KG1 (cell line): ENCODE results near the gene METTL6.
"Not testable (repeated sequence)": the region's sequence is repeated elsewhere in the genome, so short reads cannot be mapped to it uniquely, and the experiment has no call there.

Experiments used
- DNase-seq: peaks from one replicate; lab custom pipeline; 2025; lab: John Stamatoyannopoulos, UW

METTL6 gene

GRCh38 chr3:15404767-15405166 lies 22.6 kb downstream of the METTL6 start:
- DNase-seq = no peak

- DNase-seq = no peak
Measured at GRCh38 chr3:15403965-15404364, 23.4 kb downstream of the METTL6 start.

DNA sequence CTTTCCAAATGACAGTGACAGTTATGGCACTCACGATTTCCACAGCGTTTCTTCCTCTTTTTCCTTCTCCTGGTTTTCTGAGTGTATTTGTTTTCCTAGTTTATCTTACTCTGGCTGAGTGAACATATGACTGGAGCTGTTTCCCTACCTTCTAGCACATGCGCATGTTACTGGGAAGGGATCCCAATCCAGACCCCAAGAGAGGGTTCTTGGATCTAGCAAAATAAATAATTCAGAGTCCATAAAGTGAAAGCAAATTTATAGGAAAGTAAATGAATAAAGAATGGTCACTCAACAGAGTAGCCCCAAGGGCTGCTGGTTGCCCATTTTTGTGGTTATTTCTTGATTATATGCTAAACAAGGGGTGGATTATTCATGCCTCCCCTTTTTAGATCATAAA lies 23.8 kb downstream of the METTL6 start:
- DNase-seq = no peak

DNA sequence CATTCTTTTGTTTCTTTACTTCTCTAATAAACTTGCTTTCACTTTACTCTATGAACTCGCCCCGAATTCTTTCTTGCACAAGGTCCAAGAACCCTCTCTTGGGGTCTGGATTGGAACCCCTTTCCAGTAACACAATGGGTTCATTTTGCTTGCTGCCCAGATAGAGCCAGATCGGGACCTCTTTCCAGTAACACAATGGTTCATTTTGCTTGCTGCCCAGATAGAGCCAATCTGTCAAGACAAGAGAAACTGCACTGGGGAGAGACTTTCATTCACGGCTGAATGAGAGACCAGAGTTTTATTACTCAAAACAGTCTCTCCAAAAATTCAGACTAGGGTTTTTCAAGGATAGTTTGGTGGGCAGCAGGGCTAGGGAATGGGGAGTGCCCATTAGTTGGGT lies 25.4 kb downstream of the METTL6 start:
- DNase-seq = no peak

DNA sequence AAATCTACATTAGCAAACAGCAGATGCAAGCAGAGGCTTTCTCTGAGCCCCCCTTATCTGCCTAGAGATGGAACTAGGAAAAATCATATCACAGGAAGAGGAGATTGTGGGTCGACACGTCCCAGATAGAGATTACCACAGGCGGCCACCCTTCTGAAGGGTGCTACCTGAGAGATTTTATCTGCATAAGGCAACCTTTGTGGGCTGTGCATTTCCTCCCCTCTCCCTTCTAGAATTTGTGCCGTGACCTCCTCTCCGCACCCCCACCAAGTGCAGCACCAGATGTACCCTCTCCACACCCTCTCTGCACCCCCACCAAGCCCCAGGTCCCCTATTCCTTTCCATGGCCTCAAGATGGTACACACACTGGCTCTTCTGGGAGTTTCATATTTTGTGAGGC lies 27.4 kb downstream of the METTL6 start:
- DNase-seq = no peak

GRCh38 chr3:15398731-15399133 lies 28.6 kb downstream of the METTL6 start:
- not testable (repeated sequence) for DNase-seq

GRCh38 chr3:15393252-15393651 lies 34.1 kb downstream of the METTL6 start:
- DNase-seq = not testable (repeated sequence)

DNA sequence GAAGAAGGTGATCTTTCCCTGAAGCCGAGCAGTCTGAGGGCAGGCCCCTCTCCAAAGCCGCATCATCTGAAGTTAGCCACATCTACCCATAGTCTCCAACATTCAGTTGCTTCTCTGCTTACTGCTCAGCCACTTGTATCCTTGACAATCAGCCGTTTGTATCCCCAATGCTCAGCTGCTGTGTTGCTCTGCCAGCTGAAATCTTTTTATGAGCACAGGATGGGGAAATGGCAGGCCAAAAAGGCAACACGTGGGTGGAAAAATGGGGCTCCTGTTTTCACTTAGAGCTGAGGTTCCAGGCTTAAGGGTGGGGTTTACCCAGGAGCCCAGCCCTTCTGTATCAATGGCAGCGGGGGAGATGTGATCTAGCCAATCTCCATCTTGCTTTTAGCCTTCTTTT lies 36.3 kb downstream of the METTL6 start:
- no peak for DNase-seq

- no peak for DNase-seq
Measured at GRCh38 chr3:15390460-15390859, 36.9 kb downstream of the METTL6 start.

- DNase-seq = not testable (repeated sequence)
Measured at GRCh38 chr3:15388335-15388734, 39.0 kb downstream of the METTL6 start.

GRCh38 chr3:15387735-15388134 lies 39.6 kb downstream of the METTL6 start:
- DNase-seq = no peak

DNA sequence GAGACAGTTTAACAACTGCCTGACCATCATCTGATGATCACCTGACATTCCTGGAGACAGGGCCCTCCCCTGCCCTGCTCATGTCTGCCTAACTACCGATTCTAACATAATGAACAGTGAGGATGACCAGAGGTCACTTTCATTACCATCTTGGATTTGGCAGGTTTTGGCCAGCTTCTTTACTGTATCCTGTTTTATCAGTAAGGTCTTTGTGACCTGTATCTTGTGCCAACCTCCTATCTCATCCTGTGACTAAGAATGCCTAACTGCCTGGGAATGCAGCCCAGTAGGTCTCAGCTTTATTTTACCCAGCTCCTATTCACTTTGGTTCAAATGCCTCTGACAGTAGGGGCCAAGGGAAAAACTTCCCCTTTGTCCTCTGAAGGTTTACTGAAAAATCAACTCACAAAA lies 40.2 kb downstream of the METTL6 start:
- no peak for DNase-seq

DNA sequence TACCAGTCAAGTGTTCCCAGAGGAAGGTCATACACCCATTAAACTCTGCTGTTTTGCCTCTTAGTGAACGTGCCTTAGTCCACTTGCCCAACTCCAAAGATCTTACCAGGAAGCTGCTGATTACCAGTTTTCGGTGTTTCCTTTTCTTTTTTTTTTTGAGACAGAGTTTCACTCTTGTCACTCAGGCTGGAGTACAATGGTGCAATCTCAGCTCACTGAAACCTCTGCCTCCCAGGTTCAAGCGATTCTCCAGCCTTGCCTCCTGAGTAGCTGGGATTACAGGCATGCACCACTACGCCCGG lies 40.7 kb downstream of the METTL6 start:
- not testable (repeated sequence) for DNase-seq

DNA sequence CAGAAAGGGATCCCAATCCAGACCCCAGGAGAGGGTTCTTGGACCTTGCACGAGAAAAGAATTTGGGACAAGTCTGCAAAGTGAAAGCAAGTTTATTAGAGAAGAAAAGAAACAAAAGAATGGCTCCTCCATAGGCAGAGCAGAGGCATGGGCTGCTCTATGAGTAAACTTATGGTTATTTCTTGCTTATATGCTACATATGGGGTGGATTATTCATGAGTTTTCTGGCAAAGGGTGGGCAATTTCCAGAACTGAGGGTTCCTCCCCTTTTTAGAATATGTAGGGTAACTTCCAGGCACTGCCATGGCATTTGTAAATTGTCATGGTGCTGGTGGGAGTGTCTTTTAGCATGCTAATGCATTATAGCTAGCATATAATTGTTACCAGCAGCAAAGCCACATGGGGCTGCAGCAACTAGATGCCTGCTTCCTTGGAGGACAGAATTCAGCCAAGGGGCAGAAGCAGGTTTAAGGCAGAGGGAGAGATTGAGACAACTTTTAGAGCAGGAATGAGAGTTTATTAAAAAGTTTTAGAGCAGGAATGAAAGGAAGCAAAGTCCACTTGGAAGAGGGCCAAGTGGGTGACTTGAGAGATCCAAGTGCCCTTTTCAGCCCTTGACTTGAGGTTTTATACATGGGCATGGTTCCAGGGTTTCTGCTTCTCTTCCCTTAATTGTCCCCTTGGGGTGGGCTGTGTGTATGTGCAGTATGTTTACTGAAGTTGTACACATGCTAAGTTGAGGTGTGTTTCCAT lies 41.3 kb downstream of the METTL6 start:
- no peak for DNase-seq

DNA sequence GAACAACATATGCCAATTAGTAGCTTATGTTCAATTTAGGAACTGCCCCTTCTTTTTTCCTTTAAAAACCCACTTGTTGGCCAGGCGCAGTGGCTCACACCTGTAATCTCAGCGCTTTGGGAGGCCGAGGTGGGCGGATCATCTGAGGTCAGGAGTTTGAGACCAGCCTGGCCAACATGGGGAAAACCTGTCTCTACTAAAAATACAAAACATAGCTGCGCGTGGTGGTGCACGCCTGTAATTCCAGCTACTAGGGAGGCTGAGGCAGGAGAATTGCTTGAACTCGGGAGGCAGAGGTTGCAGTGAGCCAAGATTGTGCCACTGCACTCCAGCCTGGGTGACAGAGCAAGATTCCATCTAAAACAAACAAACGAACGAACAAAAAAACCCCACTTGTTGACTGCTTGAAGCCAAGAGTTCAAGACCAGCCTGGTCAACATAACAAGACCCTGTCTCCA lies 42.1 kb downstream of the METTL6 start:
- DNase-seq = not testable (repeated sequence)

- no peak for DNase-seq
Measured at GRCh38 chr3:15384510-15385237, 42.7 kb downstream of the METTL6 start.

DNA sequence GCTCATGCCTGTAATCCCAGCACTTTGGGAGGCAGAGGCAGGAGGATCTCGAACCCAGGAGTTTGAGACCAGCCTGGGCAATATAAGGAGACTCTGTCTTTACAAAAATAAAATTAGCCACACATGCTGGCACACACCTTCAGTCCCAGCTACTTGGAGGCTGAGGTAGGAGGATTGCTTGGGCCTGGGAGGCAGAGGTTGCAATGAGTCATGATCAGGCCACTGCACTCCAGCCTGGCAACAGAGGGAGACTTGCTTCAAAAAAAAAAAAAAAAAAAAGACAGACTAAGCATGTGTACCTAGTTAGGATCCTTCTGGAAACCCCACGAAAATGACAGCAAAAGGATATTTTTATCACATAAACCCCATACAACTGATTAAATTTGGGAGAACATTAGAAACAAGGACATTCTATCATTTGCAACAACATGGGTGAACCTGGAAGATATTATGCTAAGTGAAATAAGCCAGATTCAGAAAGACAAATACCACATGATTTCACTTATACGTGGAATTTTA lies 44.9 kb downstream of the METTL6 start:
- no peak for DNase-seq

- DNase-seq = no peak
Measured at GRCh38 chr3:15380980-15381890, 46.1 kb downstream of the METTL6 start.

GRCh38 chr3:15377961-15378791 lies 49.2 kb downstream of the METTL6 start:
- peak; percentile 90 for DNase-seq

DNA sequence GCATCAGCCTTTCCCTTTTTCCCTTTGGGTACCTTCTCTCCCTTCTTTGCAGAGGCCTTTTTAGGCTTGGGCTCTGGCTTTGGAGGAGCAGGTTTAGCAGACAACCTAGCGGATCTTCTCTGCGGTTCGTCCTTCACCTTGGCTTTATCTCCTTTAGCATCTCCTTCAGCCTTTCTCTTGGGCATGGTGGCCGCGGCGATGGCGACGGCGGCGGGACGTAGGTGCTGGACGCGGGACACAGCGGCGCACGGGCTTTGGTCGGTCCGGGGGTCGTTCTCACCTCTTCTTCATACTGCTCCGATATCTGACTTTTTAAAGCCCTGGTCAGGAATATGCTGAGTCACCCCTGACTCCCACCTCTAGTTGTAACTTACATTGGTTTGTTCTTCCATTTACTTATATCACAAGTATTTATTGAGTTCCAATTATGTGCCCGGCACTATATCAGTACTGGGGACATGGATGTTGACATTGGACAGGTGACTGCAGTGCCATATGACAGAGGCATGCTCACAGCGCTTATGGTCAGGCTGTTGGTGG lies 51.8 kb downstream of the METTL6 start:
- no peak for DNase-seq

- no peak for DNase-seq
Measured at GRCh38 chr3:15372918-15373317, 54.4 kb downstream of the METTL6 start.
